GM19025 (cell line): ENCODE data around the gene GPR31.

Experiments
- ATAC-seq: cut with Tn5 transposase; IDR thresholded peaks from one replicate; pipeline ENCODE4 v1.9.1; 2021; ENCODE audit warnings: mild to moderate bottlenecking, low read depth, moderate library complexity; ENCODE audit not compliant: unreplicated experiment

GPR31 gene

DNA sequence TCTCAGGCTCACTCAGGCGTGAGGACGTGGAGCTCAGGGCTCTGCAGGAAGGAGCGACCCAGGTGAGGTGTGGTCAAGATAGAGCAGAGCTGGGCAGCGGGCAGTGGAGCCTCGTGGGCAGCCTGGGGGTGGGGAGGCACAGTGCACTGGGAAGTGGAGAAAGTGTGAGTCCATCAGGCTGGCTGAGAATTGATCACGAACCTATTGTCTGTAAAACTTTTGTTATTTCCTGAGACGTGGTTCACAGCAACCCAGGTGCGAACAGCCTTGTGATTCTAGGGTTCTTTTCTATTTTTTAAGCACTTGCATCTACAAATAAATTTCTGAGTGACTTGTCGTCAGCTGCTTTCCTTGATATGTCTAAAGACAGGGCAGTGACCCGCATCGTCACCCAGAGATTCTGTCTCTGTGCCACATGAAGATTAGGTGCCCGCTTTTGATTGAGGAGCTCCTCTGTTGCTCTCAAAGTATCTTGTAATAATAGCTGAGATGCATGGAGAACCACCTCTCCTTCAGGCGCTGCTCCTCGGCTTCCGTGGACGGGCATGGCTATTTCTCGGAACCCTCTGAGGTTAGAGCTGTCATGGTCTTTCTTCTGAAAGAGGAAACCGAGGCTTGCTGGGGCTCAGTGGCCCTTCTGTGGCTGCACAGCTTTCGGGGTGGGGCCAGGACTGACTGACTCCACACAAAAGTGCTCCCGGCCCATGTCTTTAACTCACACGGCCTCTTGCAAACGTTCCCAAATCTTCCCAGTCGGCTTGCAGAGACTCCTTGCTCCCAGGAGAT is 35.5 kb downstream of the GPR31 start:
- ATAC-seq = peak; percentile 36

DNA sequence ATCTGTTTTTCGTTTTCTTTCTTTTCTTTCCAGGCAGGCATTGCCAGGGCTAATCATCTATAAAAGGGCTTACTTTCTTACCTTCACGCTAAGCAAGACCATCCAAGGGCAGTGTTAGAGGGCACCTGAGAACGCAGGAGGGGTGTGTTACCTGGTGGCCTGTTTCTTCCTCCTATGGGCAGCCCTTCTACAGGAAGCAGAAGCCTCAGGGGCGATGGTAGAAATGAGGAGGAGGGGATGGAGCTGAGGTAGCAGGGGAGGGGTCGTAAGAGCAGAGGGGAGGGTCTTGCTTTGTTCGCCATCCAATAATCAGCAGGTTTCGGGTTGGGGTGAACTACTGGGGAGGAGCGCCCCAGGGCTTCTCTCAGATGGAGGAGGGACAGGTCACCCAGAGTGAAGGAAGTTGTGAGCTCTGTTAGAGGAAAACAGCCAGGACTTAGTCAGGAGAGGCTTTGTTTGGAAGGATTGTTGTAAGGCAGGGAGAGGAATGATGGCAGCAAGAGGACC is 36.4 kb downstream of the GPR31 start:
- ATAC-seq = no peak

DNA sequence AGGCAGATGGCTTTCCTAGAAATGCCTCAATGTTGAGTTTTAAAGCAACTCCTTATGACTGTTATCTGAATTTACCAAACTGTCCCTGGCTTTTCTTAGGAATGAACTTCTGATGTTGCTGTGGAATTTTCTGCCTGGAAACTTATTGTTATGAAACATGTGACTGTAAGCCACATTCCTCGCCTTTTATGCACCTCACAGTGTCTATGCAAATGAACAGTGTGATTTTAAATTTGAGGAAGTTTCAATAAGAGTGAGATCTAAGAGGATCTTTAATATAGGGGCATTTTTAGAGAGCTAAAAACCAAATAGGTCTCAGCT is 37.2 kb downstream of the GPR31 start:
- no peak for ATAC-seq

DNA sequence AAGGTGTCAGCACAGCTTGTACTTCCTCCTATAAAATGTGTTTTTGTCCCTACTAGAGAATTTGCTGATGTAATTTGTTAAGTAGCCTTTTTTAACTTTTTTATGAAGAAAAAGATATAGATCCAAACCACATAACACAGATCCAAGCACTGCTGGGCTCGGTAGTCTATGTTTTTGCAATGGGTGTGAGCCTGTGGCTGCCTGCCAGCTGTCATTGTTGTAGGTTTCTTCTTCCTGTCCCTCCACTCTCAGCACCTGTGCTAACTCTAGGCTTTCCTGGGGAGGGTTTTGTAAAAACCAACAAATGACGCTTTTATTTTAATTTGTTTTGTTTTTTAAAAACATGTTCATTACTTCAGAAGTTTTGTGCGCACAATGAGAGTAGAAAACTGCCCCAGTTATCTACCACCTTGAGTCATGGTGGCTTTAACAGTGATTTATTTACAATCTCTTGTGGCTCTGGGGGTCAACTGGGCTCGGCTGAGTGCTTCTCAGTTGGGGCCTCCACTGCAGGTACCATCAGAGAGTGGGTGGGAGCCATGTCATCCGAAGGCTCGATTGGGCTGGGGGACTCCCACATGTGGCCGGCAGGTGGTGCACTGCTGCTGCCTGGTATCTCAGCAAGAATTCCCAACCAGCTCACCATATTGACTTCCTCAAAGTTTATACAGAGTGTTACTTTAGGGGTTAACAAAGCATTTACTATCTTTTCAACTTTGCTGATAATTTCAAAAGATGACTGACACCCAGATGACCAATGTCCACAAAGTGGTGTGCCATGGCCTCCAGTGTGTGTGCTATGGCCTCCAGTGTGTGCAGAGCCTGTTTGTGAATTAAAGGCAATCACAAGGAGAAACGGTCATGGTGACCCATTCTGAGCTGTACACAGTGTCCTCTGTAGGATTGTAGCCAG is 37.9 kb downstream of the GPR31 start:
- ATAC-seq = no peak

DNA sequence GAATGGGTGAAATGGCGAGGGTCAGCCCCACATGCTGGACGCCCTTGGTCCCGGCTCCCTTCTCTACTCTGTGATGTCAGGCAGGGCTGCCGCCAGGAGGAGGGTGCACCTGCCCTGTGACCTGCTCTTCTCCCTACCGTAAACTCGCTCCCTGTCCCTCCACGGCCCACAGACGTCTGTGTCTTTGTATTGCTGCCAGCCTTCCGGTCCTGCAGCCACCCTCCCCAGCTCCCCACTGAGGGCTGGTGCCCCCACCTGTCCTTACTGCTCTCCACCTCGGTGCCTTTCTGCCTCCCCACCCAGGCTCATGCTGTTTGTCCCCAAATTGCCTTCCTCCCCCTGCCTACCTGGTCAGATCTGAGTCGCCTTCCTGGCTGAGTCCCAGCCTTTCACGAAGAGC is 38.9 kb downstream of the GPR31 start:
- no peak for ATAC-seq

DNA sequence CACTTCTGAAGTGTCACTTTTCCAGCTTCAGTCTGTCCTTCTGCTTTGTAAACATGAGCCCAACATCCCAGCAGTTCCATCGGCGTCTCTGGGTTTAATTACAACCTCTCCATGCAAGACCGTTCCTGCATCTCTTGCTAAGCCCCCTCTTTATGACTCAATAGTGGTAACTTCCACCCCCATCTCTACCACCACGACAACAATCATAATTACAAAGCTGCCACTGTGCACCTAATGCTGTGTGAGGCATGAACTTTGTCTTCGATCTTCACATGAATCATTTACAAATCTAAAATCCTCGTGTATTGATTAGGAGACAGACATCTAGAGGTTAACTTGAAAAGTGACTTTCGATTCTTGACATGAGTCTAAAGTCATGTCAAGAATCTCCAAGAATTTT is 39.8 kb downstream of the GPR31 start:
- no peak for ATAC-seq

DNA sequence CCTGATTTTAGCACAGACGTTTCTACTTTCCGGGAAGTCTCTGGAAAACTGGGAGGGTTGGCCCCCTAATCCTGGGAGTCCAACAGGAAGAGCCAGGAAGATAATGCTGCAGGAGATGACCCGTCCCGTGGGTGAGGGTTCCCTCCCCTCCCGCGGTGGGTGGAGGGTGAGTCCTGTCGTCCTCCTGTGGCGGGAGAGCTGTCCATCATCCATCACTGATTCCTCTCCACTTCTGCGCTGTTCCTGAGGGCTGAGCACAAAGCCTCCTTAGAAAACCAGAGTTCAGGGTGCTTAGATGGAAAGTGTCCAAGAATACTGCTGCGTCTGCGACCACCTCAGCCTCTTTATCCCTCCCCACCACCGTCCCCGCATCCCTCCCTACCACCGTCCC is 40.9 kb downstream of the GPR31 start:
- ATAC-seq = no peak

DNA sequence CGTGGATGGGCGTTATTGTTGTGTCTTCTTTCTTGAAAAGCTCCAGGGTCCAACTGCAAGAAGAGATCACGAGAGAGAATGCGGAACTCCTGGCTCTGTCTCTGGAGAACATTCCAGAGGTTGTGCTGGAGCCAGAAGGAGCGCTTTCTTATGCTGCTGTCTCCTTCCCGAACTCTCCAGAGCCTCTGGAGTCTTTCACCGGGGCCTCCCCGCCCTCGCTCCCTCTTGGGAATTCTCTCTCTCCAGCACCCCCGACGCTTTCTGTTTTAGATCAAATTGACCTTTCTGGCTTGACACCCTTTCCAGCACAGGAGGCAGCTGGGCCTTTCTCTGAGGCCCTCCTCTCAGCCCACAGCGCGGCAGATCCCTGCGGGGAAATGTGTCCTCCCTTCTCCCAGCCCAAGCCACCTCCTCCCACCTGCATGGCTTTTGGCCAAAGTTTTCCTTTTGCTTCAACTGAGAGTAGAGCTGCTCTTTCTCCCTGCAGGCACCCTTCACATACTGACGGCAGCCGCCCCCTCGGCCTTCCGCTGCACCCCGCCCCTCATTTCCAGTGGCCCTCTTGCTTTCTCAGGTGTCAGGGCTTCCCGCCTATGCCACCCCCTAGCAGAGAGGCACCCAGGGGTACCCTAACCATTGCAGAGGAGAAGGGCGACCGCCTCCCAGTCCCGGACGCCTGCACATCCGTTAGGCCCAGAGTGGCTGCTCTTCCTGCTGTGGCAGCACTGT is 41.5 kb downstream of the GPR31 start:
- no peak for ATAC-seq

DNA sequence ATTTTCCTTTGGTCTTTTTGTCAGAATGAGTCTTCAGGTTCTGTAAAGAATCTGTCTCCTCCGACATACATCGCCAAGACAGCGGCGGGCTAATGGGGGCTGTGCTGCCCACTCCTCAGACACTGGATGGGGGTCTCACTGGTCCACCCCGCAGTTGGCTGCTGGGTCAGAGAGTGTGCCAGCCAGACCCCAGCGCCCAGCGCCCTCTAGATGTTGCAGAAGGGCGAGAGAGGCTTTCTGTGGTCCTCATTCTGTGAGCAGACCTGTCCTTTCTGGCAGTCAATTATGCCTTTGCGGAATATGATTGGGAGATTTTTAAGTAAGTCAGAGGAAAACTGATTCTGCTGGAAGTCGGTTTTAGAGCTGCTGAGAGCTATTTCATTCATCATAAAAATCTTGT is 42.7 kb downstream of the GPR31 start:
- no peak for ATAC-seq

DNA sequence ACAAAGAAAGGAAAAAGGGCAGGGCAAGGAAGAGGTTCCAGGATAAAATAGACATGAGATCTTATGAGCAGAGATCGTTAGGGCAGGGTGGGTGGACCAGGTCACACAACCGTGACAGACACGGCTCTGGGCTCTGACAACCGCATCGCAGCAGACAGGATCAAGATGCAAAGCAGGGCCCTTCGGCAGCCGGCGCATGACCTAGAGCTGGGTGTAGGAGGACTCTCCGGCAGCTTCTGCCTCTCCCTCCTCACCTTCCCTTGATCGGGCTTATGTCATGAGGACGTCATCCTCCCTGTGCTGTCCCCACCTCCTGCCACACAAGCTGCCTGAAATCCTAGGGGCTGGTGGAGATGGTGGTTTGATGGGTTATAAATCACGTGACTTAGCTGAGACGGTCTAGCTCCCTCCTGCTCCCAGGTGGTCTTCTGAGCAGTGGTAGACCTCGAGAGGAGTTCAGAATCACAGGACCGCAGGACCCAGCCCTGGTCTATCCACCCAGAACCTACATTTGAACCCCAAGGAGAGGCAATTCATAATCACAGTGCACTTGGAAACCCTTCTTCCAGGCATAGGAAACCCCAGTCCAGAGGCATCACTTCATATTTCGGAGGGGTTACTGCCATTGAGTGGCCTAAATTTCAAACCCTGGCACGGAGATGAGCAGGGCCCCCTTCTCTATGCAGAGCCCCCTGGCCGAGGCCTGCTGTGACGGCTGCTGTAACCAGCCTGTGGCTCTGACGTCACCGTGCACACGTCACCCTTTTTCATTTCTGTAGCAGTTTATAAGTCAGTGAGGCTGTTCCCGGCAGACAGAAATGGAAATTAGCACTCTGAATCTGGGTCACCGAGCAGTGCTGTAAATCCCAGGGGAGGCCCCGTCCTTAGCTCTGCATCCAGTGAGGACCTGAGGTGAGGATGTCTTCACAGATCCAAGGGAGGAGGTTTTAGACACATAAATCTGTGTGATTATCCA is 43.6 kb downstream of the GPR31 start:
- ATAC-seq = peak; percentile 83

DNA sequence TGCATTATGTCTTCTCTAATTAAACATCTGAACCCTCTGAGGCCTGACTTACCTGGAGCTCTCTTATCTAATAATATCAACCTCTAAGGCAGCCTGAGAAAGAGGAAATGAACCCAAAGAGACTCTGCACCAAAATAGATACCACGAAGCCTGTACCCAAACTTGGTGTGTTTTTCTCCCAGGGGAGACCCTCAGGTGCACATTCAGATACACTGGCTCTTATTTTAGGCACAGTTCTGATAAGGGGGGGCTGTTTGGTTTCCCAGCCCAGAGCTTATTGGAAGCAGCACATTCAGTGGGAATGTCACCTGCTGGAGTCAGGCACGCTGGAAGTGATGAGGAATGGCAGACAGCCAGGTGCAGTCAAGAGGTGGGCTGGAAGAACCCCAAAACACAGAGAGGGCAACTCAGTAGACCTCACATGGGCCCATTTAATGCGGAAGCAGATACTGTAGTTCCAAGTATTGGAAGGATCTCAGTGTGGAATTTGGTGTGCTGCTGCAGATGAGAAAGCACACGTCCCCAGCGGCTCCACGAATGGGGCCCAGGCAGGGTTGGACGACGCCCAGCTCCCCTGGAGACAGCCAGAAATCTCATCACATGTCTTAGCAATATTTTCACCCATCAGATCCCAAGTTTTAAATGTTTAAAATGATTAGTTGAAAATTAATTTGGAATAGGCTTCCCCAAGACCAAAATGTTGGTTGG is 44.6 kb downstream of the GPR31 start:
- peak; percentile 53 for ATAC-seq

DNA sequence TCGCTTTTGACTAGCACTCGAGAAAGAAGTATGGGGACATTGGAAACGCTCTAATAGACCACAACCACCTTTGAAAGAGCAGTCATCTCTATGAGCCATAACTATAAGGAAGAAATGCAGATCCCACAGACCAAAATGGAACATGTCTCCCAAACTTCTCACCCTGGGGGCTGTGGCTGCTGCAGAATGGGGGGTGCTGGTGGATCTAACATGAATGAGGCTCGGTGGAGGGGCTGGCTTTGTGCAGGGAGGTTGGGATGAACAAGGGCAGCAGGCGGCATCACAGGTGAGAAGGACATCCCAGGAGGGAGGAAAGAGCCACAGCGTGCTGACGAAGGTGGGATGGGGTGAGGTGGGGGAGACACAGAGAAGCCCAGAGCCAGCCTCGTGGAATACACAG is 45.4 kb downstream of the GPR31 start:
- ATAC-seq = no peak

DNA sequence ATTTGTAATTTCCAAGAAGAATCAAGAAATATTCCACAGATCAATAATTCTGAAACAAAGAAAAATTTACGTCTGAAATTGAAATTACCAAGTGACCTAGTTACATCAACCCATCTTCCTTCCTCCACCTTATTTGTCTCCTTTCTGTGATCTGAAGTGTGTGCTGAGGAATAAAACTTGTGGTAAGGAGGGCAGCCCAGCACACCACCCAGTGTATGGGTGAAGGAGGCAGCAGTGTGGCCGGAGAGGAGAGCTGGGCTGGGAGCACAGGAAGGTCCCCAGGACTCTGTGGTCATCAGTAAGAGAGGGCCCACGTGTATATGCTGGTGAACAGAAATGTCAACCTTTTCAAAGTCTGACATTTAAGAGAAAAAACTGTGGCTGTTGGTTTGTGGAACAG is 46.2 kb downstream of the GPR31 start:
- no peak for ATAC-seq

DNA sequence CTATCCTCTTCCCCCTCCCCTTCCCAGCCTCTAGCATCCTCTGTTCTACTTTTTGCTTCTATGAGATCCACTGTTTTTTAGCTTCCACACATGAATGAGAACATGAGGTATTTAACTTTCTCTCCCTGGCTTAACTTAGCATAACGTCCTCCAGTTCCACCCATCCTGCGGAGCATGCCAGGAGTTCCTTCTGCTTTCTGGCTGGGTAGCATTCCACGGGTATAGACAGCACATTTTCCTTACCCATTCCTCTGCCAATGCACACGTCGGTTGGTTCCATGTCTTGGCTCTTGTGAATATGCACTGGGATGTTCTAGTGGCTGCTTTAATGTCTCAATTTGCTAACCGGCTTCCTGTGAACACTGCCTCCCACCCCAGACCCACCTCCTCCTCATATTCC is 48.1 kb downstream of the GPR31 start:
- no peak for ATAC-seq

DNA sequence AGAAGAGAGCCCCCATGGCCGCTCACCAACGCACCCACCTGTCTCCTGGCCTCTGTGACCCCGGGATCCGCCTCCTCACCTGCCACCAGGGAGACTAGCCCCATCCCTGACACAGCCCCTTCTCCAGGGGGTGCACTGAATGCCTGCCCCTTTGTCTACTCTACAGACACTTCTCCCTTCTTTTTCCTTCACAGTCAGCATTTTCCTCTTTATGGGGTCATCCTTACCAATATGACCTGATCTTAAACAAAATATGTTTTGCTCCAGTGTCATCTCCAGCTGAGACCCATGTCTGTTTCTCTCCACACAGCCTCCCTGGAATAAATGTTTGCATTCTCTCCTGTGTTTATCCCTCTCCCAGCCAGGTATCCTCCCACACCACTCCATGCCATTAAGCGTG is 49.5 kb downstream of the GPR31 start:
- ATAC-seq = no peak

DNA sequence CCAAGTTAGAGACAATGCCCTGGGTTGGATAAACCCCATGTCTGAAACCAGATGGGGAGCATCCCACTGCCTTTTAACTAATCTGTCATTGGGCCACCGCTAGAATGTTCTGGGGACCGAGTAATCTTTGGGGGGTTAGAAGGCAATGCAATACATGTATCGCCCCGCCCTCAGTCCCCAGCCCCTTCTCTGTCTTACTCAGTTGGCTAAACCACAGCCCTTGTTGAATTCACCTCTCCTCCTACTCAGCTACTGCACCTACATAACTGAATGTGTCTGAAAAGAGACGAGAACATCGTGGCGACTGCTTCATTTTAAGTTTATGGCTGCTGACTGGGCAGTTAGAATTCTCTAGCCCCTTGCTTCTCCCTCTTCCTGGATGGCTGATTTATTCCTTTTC is 50.0 kb downstream of the GPR31 start:
- no peak for ATAC-seq

DNA sequence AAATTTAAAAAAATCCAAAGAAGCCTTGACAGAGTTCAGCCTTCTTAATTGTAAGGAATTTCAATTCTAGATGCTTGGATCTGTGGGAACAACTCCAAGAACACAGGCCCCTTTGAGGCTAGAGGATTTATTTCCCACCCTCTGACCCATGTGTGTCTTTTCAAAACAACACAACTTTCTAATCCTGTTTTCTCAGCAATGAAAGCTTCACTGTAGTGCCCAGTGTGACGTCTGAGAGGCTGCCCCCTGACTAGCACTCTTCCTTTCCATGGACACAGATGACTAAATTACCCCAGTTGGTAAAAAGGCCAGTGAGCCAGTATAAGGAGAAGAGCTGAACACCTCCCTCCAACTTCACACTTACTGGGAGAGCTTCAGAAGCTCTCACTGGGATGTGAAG is 51.4 kb downstream of the GPR31 start:
- ATAC-seq = no peak
